IMR-90 (cell line): ENCODE measurements around the gene PXT1. TPM values are rescaled to one million over a fixed set of nuclear protein-coding genes. Genes with fewer than 3 reads are reported as not detected.
A peak's percentile ranks its signal among the peaks of the same experiment; 100 is the strongest.

Source experiments
- ATAC-seq: fragments of 200-7000 bp; cut with Tn5 transposase; 2 replicates; pipeline ENCODE4 v1.9.1; 2020; ENCODE audit warnings: low read depth, mild to moderate bottlenecking, moderate library complexity
- BruUV-seq: library from RNA; stranded (reverse); fragments of 400-500 nt; replicated peaks from 2 replicates; lab custom pipeline; 2021; lab: Mats Ljungman, UMichigan
- CTCF ChIA-PET: fragments of 300-600 bp; formaldehyde crosslinking; extraction: SDS; loops from one replicate; lab custom pipeline; 2021; ENCODE audit warnings: antibody characterized with exemption; lab: Yijun Ruan, JAX
- POLR2A ChIA-PET: fragments of 300-600 bp; sonication (Branson Sonifier 250); formaldehyde crosslinking; loops from one replicate; lab custom pipeline; 2022; ENCODE audit warnings: antibody characterized with exemption; ENCODE audit not compliant: unreplicated experiment; lab: Charles Lee
- DNase-seq: peaks from one replicate; pipeline ENCODE4 v3.0.0; 2013
- H2AFZ ChIP-seq: replicated peaks from 2 replicates; pipeline ENCODE3; 2013; ENCODE audit warnings: low read length, mild to moderate bottlenecking; ENCODE audit not compliant: poor library complexity
- H2AK5ac ChIP-seq: 2 replicates; pipeline ENCODE4 v1.6.1; 2013; ENCODE audit warnings: low read depth, low read length, inconsistent platforms
- H2AK9ac ChIP-seq: replicated peaks from 2 replicates; pipeline ENCODE3; 2013; ENCODE audit warnings: mild to moderate bottlenecking, low read depth, low read length, moderate library complexity; ENCODE audit not compliant: poor library complexity
- H2BK120ac ChIP-seq: 2 replicates; pipeline ENCODE4 v1.6.1; 2013; ENCODE audit warnings: low read depth, low read length, inconsistent platforms
- H2BK15ac ChIP-seq: 3 replicates; pipeline ENCODE4 v1.6.1; 2013; ENCODE audit warnings: low read depth, low read length, inconsistent platforms
- H2BK20ac ChIP-seq: 2 replicates; pipeline ENCODE4 v1.6.1; 2013; ENCODE audit warnings: low read depth, mild to moderate bottlenecking, inconsistent platforms, low read length, moderate library complexity
- H2BK5ac ChIP-seq: 2 replicates; pipeline ENCODE4 v1.6.1; 2013; ENCODE audit warnings: mild to moderate bottlenecking, low read depth, low read length, inconsistent platforms; ENCODE audit not compliant: poor library complexity, severe bottlenecking
- H3K14ac ChIP-seq: replicated peaks from 2 replicates; pipeline ENCODE4 v1.6.1; 2013; ENCODE audit warnings: low read depth, low read length, inconsistent platforms
- H3K18ac ChIP-seq: 2 replicates; pipeline ENCODE4 v1.6.1; 2013; ENCODE audit warnings: low read depth, low read length, control low read depth
- H3K23ac ChIP-seq: 2 replicates; pipeline ENCODE4 v1.6.1; 2013; ENCODE audit warnings: low read depth, low read length, inconsistent platforms
- H3K27ac ChIP-seq: 2 replicates; pipeline ENCODE4 v1.5.1; 2013; ENCODE audit warnings: mild to moderate bottlenecking, control low read depth, low read length; ENCODE audit not compliant: insufficient read depth
- H3K27me3 ChIP-seq: 2 replicates; pipeline ENCODE4 v1.6.1; 2013; ENCODE audit warnings: low read length; ENCODE audit not compliant: control insufficient read depth, insufficient read depth
- H3K36me3 ChIP-seq: 2 replicates; pipeline ENCODE4 v1.6.1; 2013; ENCODE audit warnings: low read length, mixed read lengths; ENCODE audit not compliant: control insufficient read depth, insufficient read depth
- H3K4ac ChIP-seq: 2 replicates; pipeline ENCODE4 v1.6.1; 2013; ENCODE audit warnings: low read depth, low read length, inconsistent platforms
- H3K4me1 ChIP-seq: 2 replicates; pipeline ENCODE4 v1.6.1; 2013; ENCODE audit warnings: low read length, mixed read lengths; ENCODE audit not compliant: control insufficient read depth, insufficient read depth
- H3K4me2 ChIP-seq: 2 replicates; pipeline ENCODE4 v1.6.1; 2013; ENCODE audit warnings: low read depth, mild to moderate bottlenecking, control low read depth, low read length, moderate library complexity
- H3K4me3 ChIP-seq: 2 replicates; pipeline ENCODE4 v1.5.1; 2013; ENCODE audit warnings: low read depth, mild to moderate bottlenecking, control low read depth, low read length, moderate library complexity; ENCODE audit not compliant: insufficient read depth
- H3K56ac ChIP-seq: 2 replicates; pipeline ENCODE4 v1.6.1; 2013; ENCODE audit warnings: low read length, inconsistent platforms; ENCODE audit not compliant: insufficient read depth; ENCODE audit errors: extremely low read depth
- H3K79me1 ChIP-seq, 2 experiments: 2 replicates each; pipeline ENCODE4 v1.6.1; 2013; ENCODE audit warnings: low read length in 2 of 2, inconsistent platforms in 1 of 2, low read depth in 1 of 2
- H3K9ac ChIP-seq: 2 replicates; pipeline ENCODE4 v1.6.1; 2013; ENCODE audit warnings: low read depth, low read length, control low read depth
- H3K9me1 ChIP-seq: 2 replicates; pipeline ENCODE4 v1.6.1; 2013; ENCODE audit warnings: low read length, inconsistent platforms; ENCODE audit not compliant: insufficient read depth
- H3K9me3 ChIP-seq: 2 replicates; pipeline ENCODE4 v1.6.1; 2013; ENCODE audit warnings: low read length; ENCODE audit not compliant: control insufficient read depth, insufficient read depth
- H4K20me1 ChIP-seq: 2 replicates; pipeline ENCODE4 v1.6.1; 2013; ENCODE audit warnings: low read length, inconsistent platforms; ENCODE audit not compliant: insufficient read depth
- H4K5ac ChIP-seq: 2 replicates; pipeline ENCODE4 v1.6.1; 2013; ENCODE audit warnings: mild to moderate bottlenecking, low read depth, low read length, control low read depth
- H4K8ac ChIP-seq, 2 experiments: 2 replicates each; pipeline ENCODE4 v1.6.1; 2013; ENCODE audit warnings: low read depth in 2 of 2, low read length in 2 of 2, control low read depth in 1 of 2, inconsistent platforms in 1 of 2
- H4K91ac ChIP-seq: 2 replicates; pipeline ENCODE4 v1.6.1; 2013; ENCODE audit warnings: low read depth, low read length, inconsistent platforms; ENCODE audit not compliant: insufficient read depth
- MAFK ChIP-seq: IDR thresholded peaks from 2 replicates; pipeline ENCODE4 v1.6.1; 2012; ENCODE audit warnings: low read depth, low read length, improper control_type of control experiment
- POLR2A ChIP-seq: IDR thresholded peaks from 2 replicates; pipeline ENCODE4 v1.6.1; 2012; ENCODE audit warnings: mild to moderate bottlenecking, low read depth, low read length
- RAD21 ChIP-seq: IDR thresholded peaks from 2 replicates; pipeline ENCODE4 v1.6.1; 2012; ENCODE audit warnings: low read length, improper control_type of control experiment
- SMC3 ChIP-seq: fragments of 150-350 bp; IDR thresholded peaks from 2 replicates; pipeline ENCODE4 v1.6.1; 2016; ENCODE audit warnings: low read depth, mild to moderate bottlenecking, antibody characterized with exemption, low read length, moderate library complexity
- WGBS, 2 experiments: methylation state at CpG; one replicate each; pipeline versions ENCODE4 v1.1.5 to v1.1.7; 2013; ENCODE audit warnings: missing lambda C conversion rate in 2 of 2; ENCODE audit not compliant: insufficient read length in 1 of 2; ENCODE audit errors: extremely low coverage in 2 of 2; 5-methylcytosine and 5-hydroxymethylcytosine counted together
- dilution Hi-C: fragments of 300-500 bp; cut with HindIII; formaldehyde crosslinking; loops from one replicate; pipeline ENCODE4 v1.14.3; 2018; ENCODE audit warnings: low sequenced_read_pairs; ENCODE audit not compliant: unreplicated experiment
- in situ Hi-C: fragments of 300-500 bp; cut with MboI; formaldehyde crosslinking; loops from 3 replicates; pipeline ENCODE4 v1.14.3; 2019; ENCODE audit warnings: low sequenced_read_pairs, inconsistent platforms, mixed read lengths
- intact Hi-C: fragments of 100-400 bp; cut with micrococcal nuclease; formaldehyde crosslinking; loops from 2 replicates; pipeline ENCODE4 v1.10.0; 2022
- polyA plus RNA-seq, 3 experiments: library from polyadenylated mRNA; depleted of rRNA; stranded (reverse); fragments of >200 nt; gene quantifications; 2 replicates each; pipeline ENCODE4 v1.2.3, GENCODE V29; 2012; ENCODE audit warnings: low replicate concordance in 1 of 3
- total RNA-seq: library from RNA; depleted of rRNA; stranded (reverse); fragments of >200 nt; gene quantifications from 2 replicates; pipeline ENCODE4 v1.2.3, GENCODE V29; 2012
- TF ChIP-seq, protein P1 (sequence below): fragments of 150-350 bp; IDR thresholded peaks from 2 replicates; pipeline ENCODE4 v1.6.1; 2016; ENCODE audit warnings: low read depth, mild to moderate bottlenecking, low read length, moderate library complexity, borderline replicate concordance

Gene PXT1
- total and polyA plus RNA-seq, 2 of the 4 experiments (the other 2 are of a cell fraction), result not detected

DNA sequence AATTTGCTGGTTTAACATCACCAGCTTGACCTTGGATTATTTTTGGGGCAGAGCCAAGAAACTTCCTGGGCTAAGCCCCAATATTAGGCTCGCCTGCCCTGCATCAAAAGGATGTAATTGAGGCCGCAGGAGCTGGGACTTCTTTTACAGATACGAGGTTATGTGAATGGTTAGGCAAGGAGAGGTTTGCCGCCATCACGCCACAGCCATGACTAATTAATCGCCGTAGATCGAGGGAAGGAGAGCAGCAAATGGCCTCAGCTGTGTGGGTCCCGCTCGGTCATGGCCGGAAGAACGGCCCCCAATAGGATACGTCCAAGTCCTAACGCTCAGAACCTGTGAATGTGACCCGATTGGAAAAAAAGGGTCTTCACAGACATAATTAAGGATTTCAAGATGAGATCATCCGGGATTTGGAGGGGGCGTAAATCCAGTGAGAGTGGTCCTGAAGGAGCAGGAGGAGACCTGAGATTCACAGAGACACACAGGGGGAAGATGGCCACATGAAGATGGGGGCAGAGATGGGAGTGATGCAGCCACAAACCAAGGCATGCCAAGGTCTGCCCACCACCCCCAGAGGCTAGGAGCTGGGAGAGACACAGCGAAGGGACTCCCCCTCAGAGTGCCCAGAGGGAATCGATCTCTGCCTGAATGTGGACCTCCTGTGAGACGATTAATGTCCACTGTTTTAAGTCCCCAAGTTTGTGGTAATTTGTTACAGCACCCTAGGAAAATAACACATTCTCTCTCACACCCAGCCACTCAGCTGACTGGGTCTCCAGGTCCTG is 96.0 kb downstream of the PXT1 start:
- H2AFZ ChIP-seq, result peak overlapping the region; percentile 8
- H4K5ac ChIP-seq, result no peak overlapping the region
- no peak overlapping the region for H3K14ac ChIP-seq
- peaks cover 5% of the 10 kb centered on the region; the same call in 1 of the 2 replicates for H3K9me1 ChIP-seq
- no peak overlapping the region for H4K8ac ChIP-seq
- ATAC-seq (no peak), DNase-seq (no peak)
- in situ Hi-C loops, result no loop called here
- no peak overlapping the region for H3K4ac ChIP-seq
- no peak overlapping the region for H3K56ac ChIP-seq
- H3K79me1 ChIP-seq, result no peaks in the 10 kb centered on the region
- dilution Hi-C loops, result no loop called here
- WGBS, 2 experiments, result 87% methylated on average over 14 of the region's 20 CpGs; no CpG with 5 or more reads in 1 of the 2 experiments
- ChIA-PET CTCF (no interaction called here), POLR2A (no interaction called here)
- peaks cover 4% of the 10 kb centered on the region; the same call in 1 of the 2 replicates for H4K20me1 ChIP-seq
- no peak overlapping the region for H2BK120ac ChIP-seq
- no peaks in the 10 kb centered on the region for H3K9me3 ChIP-seq
- H2BK5ac ChIP-seq, result no peak overlapping the region
- no peak overlapping the region for H2BK15ac ChIP-seq
- peaks cover 15% of the 10 kb centered on the region for H3K27me3 ChIP-seq
- H3K36me3 ChIP-seq, result no peaks in the 10 kb centered on the region
- H2BK20ac ChIP-seq, result no peak overlapping the region
- TF ChIP-seq RAD21 (no peak), SMC3 (no peak), MAFK (no peak), POLR2A (no peak)
- TF ChIP-seq, protein P1, sequence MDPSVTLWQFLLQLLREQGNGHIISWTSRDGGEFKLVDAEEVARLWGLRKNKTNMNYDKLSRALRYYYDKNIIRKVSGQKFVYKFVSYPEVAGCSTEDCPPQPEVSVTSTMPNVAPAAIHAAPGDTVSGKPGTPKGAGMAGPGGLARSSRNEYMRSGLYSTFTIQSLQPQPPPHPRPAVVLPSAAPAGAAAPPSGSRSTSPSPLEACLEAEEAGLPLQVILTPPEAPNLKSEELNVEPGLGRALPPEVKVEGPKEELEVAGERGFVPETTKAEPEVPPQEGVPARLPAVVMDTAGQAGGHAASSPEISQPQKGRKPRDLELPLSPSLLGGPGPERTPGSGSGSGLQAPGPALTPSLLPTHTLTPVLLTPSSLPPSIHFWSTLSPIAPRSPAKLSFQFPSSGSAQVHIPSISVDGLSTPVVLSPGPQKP, result no peak
- H3K4me3 ChIP-seq, result no peak overlapping the region
- H3K27ac ChIP-seq, result no peak overlapping the region
- H3K9ac ChIP-seq, result no peak overlapping the region
- H3K4me2 ChIP-seq, result no peak overlapping the region
- H3K4me1 ChIP-seq, result peaks cover 11% of the 10 kb centered on the region
- intact Hi-C loops, result no loop called here
- H3K23ac ChIP-seq, result 0 out of 2 replicates have a peak overlapping the region, but pooled peaks have one; percentile 29
- no TSS peak for BruUV-seq
- H2AK9ac ChIP-seq, result no peak overlapping the region
- H4K91ac ChIP-seq, result no peak overlapping the region
- no peak overlapping the region for H3K18ac ChIP-seq
- no peak overlapping the region for H2AK5ac ChIP-seq
